GM12872 (cell line): ENCODE results near the gene GFRA3.

Experiments
- CTCF ChIP-seq: IDR thresholded peaks from 3 replicates; pipeline ENCODE4 v1.5.1; 2011; ENCODE audit warnings: low read depth, mild to moderate bottlenecking, low read length, moderate library complexity; ENCODE audit not compliant: insufficient read depth

The GFRA3 gene

GRCh38 chr5:138213161-138214029 is 61.0 kb downstream of the GFRA3 start, which contains the start of gene CDC23:
CDC23 (minus strand) TSS chr5:138213323; CDS start chr5:138213312, 11 bp downstream.
- TF ChIP-seq CTCF = no peak

DNA sequence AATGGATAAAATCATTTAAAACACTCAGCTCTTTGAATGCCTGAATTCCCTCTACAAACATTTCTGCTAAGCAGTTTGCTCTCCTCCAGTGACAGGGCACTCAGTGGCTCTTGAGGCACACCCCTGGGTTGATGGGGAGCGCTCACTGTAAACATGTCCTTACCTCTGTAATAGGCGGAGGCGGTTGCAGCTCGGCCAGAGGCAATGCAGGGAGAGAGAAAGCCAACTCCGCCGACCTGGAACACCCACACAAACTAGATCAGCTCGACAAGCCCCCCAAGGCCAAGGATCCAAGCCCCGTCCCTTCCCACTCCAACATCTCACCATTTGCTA is 61.6 kb downstream of the GFRA3 start:
- TF ChIP-seq CTCF = no peak

DNA sequence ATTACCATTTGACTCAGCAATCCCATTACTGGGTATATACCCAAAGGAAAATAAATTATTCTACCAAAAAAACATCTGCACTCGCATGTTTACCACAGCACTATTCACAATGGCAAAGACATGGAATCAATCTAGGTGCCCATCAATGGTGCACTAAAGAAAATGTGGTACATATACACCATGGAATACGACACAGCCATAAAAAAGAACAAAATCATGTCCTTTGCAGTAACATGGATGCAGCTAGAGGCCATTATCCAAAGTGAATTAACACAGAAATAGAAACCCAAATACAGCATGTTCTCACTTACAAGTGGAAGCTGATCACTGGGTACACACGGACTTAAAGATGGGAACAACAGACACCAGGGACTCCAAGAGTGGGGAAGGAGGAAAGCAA is 63.4 kb downstream of the GFRA3 start:
- TF ChIP-seq CTCF = no peak
